Activated T-cell treated with anti-CD3 and anti-CD28 coated beads, Interleukin-2, amount 50 U/mL, for 24 hours (primary cell): ENCODE results near the gene CUTC.
A peak's percentile ranks its signal among the peaks of the same experiment; 100 is the strongest.

Source experiments
- DNase-seq: peaks from one replicate; pipeline ENCODE4 v3.0.0-alpha.2; 2020
- H3K27ac Mint-ChIP-seq: 2 replicates; pipeline ENCODE4 v1.8.0; 2020; ENCODE audit warnings: mild to moderate bottlenecking, mixed read lengths
- H3K27me3 Mint-ChIP-seq: 2 replicates; pipeline ENCODE4 v1.8.0; 2020; ENCODE audit warnings: mixed read lengths
- H3K36me3 Mint-ChIP-seq: 2 replicates; pipeline ENCODE4 v1.8.0; 2020; ENCODE audit warnings: low read depth, mixed read lengths
- H3K4me1 Mint-ChIP-seq: 2 replicates; pipeline ENCODE4 v1.8.0; 2020; ENCODE audit warnings: low read depth, mixed read lengths
- H3K4me3 Mint-ChIP-seq: 2 replicates; pipeline ENCODE4 v1.8.0; 2020; ENCODE audit warnings: mild to moderate bottlenecking, moderate library complexity, mixed read lengths
- H3K9me3 Mint-ChIP-seq: 2 replicates; pipeline ENCODE4 v1.8.0; 2020; ENCODE audit warnings: mixed read lengths

CUTC gene

GRCh38 chr10:99732033-99732842, at the start of gene CUTC, which contains the start of gene COX15:
CUTC (plus strand) TSS chr10:99732234; CDS start chr10:99732349, 115 bp downstream.
COX15 (minus strand) TSS chr10:99732127; CDS start chr10:99732049, 78 bp downstream.
- Mint-ChIP-seq H3K4me3 (peak within 1 kb of the TSS; percentile 99), H3K27ac (peak within 1 kb of the TSS; percentile 99), H3K36me3 (peaks cover 79% of the 10 kb centered on the region), H3K27me3 (no peaks in the 10 kb centered on the region), H3K9me3 (no peaks in the 10 kb centered on the region), H3K4me1 (peaks cover 42% of the 10 kb centered on the region)
- DNase-seq = peak; percentile 95

- peaks cover 60% of the 10 kb centered on the region for H3K36me3 Mint-ChIP-seq
- peaks cover 8% of the 10 kb centered on the region for H3K4me1 Mint-ChIP-seq
- no peaks in the 10 kb centered on the region for H3K9me3 Mint-ChIP-seq
- no peaks in the 10 kb centered on the region for H3K27me3 Mint-ChIP-seq
- H3K4me3 Mint-ChIP-seq = no peak overlapping the region
- DNase-seq = no peak
- no peak overlapping the region for H3K27ac Mint-ChIP-seq
Observed at GRCh38 chr10:99682752-99683151, 49.3 kb upstream of the CUTC start.

GRCh38 chr10:99685597-99685967, 46.5 kb upstream of the CUTC start:
- H3K36me3 Mint-ChIP-seq = peaks cover 55% of the 10 kb centered on the region
- no peak overlapping the region for H3K4me3 Mint-ChIP-seq
- H3K9me3 Mint-ChIP-seq = no peaks in the 10 kb centered on the region
- H3K27me3 Mint-ChIP-seq = no peaks in the 10 kb centered on the region
- H3K27ac Mint-ChIP-seq = no peak overlapping the region
- no peak for DNase-seq
- peaks cover 6% of the 10 kb centered on the region for H3K4me1 Mint-ChIP-seq

GRCh38 chr10:99689461-99689860, 42.6 kb upstream of the CUTC start:
- Mint-ChIP-seq H3K27ac (no peak overlapping the region), H3K4me1 (peaks cover 6% of the 10 kb centered on the region), H3K4me3 (no peak overlapping the region), H3K27me3 (no peaks in the 10 kb centered on the region), H3K36me3 (peaks cover 65% of the 10 kb centered on the region), H3K9me3 (no peaks in the 10 kb centered on the region)
- DNase-seq = no peak

- Mint-ChIP-seq H3K4me1 (no peaks in the 10 kb centered on the region), H3K4me3 (no peak overlapping the region), H3K9me3 (no peaks in the 10 kb centered on the region), H3K27ac (no peak overlapping the region), H3K27me3 (no peaks in the 10 kb centered on the region), H3K36me3 (peaks cover 73% of the 10 kb centered on the region)
- no peak for DNase-seq
Observed at GRCh38 chr10:99693933-99694583, 38.0 kb upstream of the CUTC start.

DNA sequence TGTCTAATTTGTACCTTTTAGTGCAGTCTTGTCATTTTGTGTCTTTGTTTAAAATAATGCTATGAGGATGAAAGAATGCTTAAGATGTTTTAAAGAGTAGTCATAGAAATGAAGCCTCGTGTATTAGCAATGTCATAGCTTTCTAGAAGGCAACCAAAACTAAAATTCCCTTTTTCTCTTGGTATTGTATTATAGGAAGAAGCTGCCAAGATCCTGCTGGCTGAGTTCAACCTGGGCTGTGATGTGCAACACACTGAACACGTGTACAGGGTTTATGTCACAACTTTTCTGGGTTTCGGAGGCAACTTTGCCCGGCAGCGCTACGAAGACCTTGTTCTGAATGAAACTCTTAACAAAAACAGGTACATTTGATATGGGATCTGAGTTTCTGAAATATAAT, 36.3 kb upstream of the CUTC start:
- Mint-ChIP-seq H3K4me1 (no peaks in the 10 kb centered on the region), H3K27me3 (no peaks in the 10 kb centered on the region), H3K27ac (no peak overlapping the region), H3K9me3 (no peaks in the 10 kb centered on the region), H3K36me3 (peaks cover 84% of the 10 kb centered on the region), H3K4me3 (no peak overlapping the region)
- no peak for DNase-seq

DNA sequence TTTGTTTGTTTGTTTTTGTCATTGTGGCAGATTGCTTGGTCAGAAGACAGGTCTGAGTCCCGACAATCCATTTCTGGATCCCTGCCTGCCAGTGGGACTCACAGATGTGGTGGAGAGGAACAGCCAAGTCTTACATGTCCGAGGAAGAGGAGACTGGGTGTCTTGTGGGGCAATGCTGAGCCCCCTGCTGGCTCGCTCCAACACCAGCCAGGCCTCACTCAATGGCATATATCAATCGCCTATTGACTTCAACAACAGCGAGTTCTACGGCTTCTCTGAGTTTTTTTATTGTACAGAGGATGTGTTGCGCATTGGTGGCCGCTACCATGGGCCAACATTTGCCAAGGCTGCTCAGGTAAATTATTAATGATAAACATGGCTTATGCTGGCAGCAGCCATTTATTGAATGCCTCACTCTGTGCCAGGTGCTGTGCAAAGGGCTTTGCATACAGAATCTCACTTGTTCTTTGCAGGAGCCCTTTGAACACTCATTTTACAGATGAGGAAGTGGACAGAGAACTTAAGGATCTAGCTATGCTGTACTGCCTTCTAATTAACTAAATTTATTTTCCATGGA, 33.4 kb upstream of the CUTC start:
- Mint-ChIP-seq H3K27me3 (no peaks in the 10 kb centered on the region), H3K36me3 (peaks cover 80% of the 10 kb centered on the region), H3K27ac (no peak overlapping the region), H3K4me1 (no peaks in the 10 kb centered on the region), H3K9me3 (no peaks in the 10 kb centered on the region), H3K4me3 (no peak overlapping the region)
- DNase-seq = no peak

- H3K4me3 Mint-ChIP-seq = no peak overlapping the region
- H3K27me3 Mint-ChIP-seq = no peaks in the 10 kb centered on the region
- no peaks in the 10 kb centered on the region for H3K4me1 Mint-ChIP-seq
- no peak overlapping the region for H3K27ac Mint-ChIP-seq
- no peaks in the 10 kb centered on the region for H3K9me3 Mint-ChIP-seq
- DNase-seq = no peak
- peaks cover 91% of the 10 kb centered on the region for H3K36me3 Mint-ChIP-seq
Observed at GRCh38 chr10:99700649-99701048, 31.4 kb upstream of the CUTC start.

DNA sequence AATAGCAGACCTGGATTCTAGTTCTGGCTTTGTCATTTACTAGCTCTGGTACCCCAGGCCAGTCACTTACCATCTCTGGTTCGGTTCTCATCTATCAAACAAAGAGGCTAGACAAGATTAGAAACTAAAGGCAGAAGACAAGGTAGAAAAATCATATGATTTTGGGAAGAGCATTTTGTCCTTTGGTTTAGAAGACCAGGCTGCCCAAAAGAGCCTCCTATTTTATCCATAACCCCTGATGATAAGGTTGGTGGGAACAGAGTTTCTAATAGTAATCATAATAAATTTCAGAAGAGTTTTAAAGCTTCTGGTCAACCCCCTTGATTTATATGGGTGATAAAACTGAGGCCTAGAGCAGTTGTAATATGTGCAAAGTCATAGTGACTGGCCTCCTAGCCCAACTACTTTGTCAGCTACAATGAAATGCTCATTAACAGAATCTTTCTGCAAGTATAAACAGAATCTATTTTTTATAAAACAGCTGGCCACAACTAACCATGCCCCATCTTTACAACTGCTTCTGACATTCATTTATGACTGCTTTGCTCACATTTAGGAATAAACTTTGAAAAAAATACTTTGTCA, 23.5 kb upstream of the CUTC start:
- Mint-ChIP-seq H3K4me1 (peaks cover 20% of the 10 kb centered on the region), H3K9me3 (no peaks in the 10 kb centered on the region), H3K36me3 (peaks cover 91% of the 10 kb centered on the region), H3K27ac (no peak overlapping the region), H3K4me3 (no peak overlapping the region), H3K27me3 (no peaks in the 10 kb centered on the region)
- no peak for DNase-seq

DNA sequence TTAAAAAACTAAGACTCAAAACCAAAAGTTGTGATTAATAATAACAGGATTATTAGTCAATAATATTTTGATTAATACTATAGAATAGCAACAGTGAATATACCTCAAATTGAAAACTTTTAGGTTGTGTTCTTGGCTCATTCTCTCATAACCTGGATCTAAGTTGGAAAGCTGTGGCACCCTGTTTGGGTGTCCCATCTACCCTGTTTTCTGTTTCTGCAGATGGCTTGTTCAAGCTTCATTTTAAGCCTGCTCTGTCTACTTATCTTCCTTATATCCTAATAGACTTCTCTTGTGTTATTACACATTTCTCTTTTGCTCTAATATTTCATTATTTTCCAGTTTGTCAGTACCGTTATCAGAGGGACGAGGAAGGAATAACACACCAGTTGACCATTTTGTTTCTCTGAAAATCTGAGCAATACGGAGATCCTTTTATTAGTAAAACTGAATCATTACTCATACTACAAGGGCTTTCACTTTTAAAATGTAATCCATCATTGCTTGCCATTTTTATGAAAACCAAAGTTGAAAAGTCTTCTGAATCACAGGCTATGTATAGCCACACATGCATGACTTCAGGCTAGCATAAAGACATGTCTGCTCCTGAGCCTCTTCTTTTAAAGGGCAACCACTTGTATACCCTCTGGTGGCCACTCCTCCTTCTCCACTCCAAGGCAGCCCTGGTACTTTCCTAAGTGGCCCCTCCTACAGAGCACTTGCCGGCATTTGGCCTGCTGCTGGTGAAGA, 22.4 kb upstream of the CUTC start:
- DNase-seq = no peak
- Mint-ChIP-seq H3K4me1 (peaks cover 20% of the 10 kb centered on the region), H3K9me3 (no peaks in the 10 kb centered on the region), H3K27me3 (no peaks in the 10 kb centered on the region), H3K36me3 (peaks cover 91% of the 10 kb centered on the region), H3K4me3 (no peak overlapping the region), H3K27ac (peak overlapping the region; percentile 94)

- no peak for DNase-seq
- Mint-ChIP-seq H3K36me3 (peaks cover 90% of the 10 kb centered on the region), H3K4me1 (peaks cover 20% of the 10 kb centered on the region), H3K27ac (no peak overlapping the region), H3K27me3 (no peaks in the 10 kb centered on the region), H3K4me3 (no peak overlapping the region), H3K9me3 (no peaks in the 10 kb centered on the region)
Observed at GRCh38 chr10:99711129-99711719, 20.8 kb upstream of the CUTC start.

- no peak overlapping the region for H3K4me3 Mint-ChIP-seq
- no peaks in the 10 kb centered on the region for H3K27me3 Mint-ChIP-seq
- H3K27ac Mint-ChIP-seq = peak overlapping the region; percentile 35
- no peaks in the 10 kb centered on the region for H3K9me3 Mint-ChIP-seq
- H3K4me1 Mint-ChIP-seq = peaks cover 20% of the 10 kb centered on the region
- peaks cover 94% of the 10 kb centered on the region for H3K36me3 Mint-ChIP-seq
- no peak for DNase-seq
Observed at GRCh38 chr10:99714446-99714845, 17.6 kb upstream of the CUTC start.

DNA sequence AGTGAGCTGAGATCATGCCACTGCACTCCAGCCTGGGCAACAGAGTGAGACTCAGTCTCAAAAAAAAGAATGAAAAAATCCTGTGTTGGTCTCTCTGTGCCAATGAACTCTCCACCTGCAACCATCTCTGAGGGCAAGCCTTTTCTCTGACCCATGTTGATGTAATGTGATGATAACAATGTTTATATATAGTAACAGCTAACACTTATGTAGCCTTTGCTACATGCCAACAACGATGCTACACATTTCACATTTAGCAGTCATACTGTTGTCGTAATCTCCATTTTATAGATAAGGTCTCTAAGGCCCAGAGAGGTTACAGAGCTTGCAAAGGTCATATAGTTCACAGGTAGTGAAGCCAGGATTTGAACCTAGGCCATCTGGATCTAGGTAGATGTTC, 11.6 kb upstream of the CUTC start:
- no peaks in the 10 kb centered on the region for H3K27me3 Mint-ChIP-seq
- peaks cover 92% of the 10 kb centered on the region for H3K36me3 Mint-ChIP-seq
- no peak overlapping the region for H3K4me3 Mint-ChIP-seq
- no peaks in the 10 kb centered on the region for H3K9me3 Mint-ChIP-seq
- no peak overlapping the region for H3K27ac Mint-ChIP-seq
- no peak for DNase-seq
- no peaks in the 10 kb centered on the region for H3K4me1 Mint-ChIP-seq

DNA sequence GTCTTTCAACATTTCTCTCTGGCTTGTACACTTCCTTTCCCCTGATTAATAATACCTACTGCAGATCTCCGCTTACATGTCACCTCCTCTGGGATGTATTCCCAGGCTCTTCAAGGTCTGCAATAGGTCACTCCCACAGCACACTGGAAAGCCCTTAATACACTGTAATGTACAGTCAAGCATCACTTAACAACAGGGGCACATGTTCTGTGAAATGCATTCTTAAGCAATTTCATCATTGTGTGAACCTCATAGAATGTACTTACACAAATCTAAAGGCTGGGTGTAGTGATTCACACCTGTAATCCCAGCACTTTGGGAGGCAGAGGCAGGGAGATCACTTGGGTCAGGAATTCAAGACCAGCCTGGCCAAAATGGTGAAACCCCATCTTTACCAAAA, 2.0 kb upstream of the CUTC start:
- no peak overlapping the region for H3K4me3 Mint-ChIP-seq
- no peak for DNase-seq
- H3K27ac Mint-ChIP-seq = peak overlapping the region; percentile 39
- no peaks in the 10 kb centered on the region for H3K9me3 Mint-ChIP-seq
- H3K27me3 Mint-ChIP-seq = no peaks in the 10 kb centered on the region
- H3K36me3 Mint-ChIP-seq = peaks cover 80% of the 10 kb centered on the region
- peaks cover 30% of the 10 kb centered on the region for H3K4me1 Mint-ChIP-seq
